Endothelial cell of hepatic sinusoid (primary cell): ENCODE results near the gene ANO3.
"Not testable (repeated sequence)": the region's sequence is repeated elsewhere in the genome, so short reads cannot be mapped to it uniquely, and the experiment has no call there.

Experiments
- in situ Hi-C: cut with HindIII; loops from 2 replicates; pipeline ENCODE4 v1.10.0; 2017; ENCODE audit warnings: low sequenced_read_pairs

Gene ANO3

GRCh38 chr11:26571861-26572654 is 240.1 kb downstream of the ANO3 start, which contains the start of gene MUC15:
TSS of gene MUC15 (minus strand) at chr11:26572263. CDS start at chr11:26567094, 5,169 bp downstream.
- in situ Hi-C loops = no loop called here

- in situ Hi-C loops = no loop called here
Observed at GRCh38 chr11:26572770-26573402, 241.0 kb downstream of the ANO3 start.

- in situ Hi-C loops = no loop called here
Observed at GRCh38 chr11:26573896-26574295, 242.0 kb downstream of the ANO3 start.

GRCh38 chr11:26575946-26576345 is 244.0 kb downstream of the ANO3 start:
- in situ Hi-C loops = no loop called here

GRCh38 chr11:26578998-26579661 is 247.2 kb downstream of the ANO3 start:
- in situ Hi-C loops = no loop called here

- in situ Hi-C loops = no loop called here
Observed at GRCh38 chr11:26579683-26580082, 247.8 kb downstream of the ANO3 start.

- in situ Hi-C loops = no loop called here
Observed at GRCh38 chr11:26580929-26581328, 249.0 kb downstream of the ANO3 start.

GRCh38 chr11:26583550-26583949 is 251.6 kb downstream of the ANO3 start:
- in situ Hi-C loops = no loop called here

- in situ Hi-C loops = no loop called here
Observed at GRCh38 chr11:26584818-26585217, 252.9 kb downstream of the ANO3 start.

GRCh38 chr11:26587073-26587472 is 255.1 kb downstream of the ANO3 start:
- in situ Hi-C loops = no loop called here

- in situ Hi-C loops = no loop called here
Observed at GRCh38 chr11:26593691-26594090, 261.8 kb downstream of the ANO3 start.

GRCh38 chr11:26595207-26595865 is 263.4 kb downstream of the ANO3 start:
- in situ Hi-C loops = not testable (repeated sequence)

- in situ Hi-C loops = not testable (repeated sequence)
Observed at GRCh38 chr11:26597049-26597689, 265.2 kb downstream of the ANO3 start.

- in situ Hi-C loops = no loop called here
Observed at GRCh38 chr11:26597899-26598298, 266.0 kb downstream of the ANO3 start.

- in situ Hi-C loops = no loop called here
Observed at GRCh38 chr11:26599425-26599824, 267.5 kb downstream of the ANO3 start.

GRCh38 chr11:26599876-26600434 is 268.0 kb downstream of the ANO3 start:
- in situ Hi-C loops = no loop called here

GRCh38 chr11:26607725-26608506 is 276.0 kb downstream of the ANO3 start:
- in situ Hi-C loops = no loop called here

- in situ Hi-C loops = no loop called here
Observed at GRCh38 chr11:26608507-26609146, 276.7 kb downstream of the ANO3 start.

GRCh38 chr11:26613759-26614158 is 281.8 kb downstream of the ANO3 start:
- in situ Hi-C loops = no loop called here
